Activated CD4-positive, alpha-beta T cell treated with anti-CD3 and anti-CD28 coated beads, Interleukin-2, amount 50 U/mL, for 1 hour (primary cell): ENCODE results near the gene BAG5.

Experiments
- DNase-seq: peaks from one replicate; pipeline ENCODE4 v3.0.0-alpha.2; 2020

Gene BAG5

GRCh38 chr14:103507751-103508150 is 54.7 kb downstream of the BAG5 start:
- no peak for DNase-seq
